Cardiac muscle cell (in vitro differentiated cells and primary cell): ENCODE data around the gene VSIG8. TPM values are rescaled to one million over a fixed set of nuclear protein-coding genes. Genes with fewer than 3 reads are reported as not detected.
A peak's percentile ranks its signal among the peaks of the same experiment; 100 is the strongest.

Source experiments
- DNase-seq, 2 donors: peaks; one replicate each; pipeline versions ENCODE4 v3.0.0 to v3.0.0-alpha.2; 2010 to 2017; ENCODE audit warnings: low read depth in 1 of 2, low spot score in 1 of 2
- H3K27ac ChIP-seq: fragments of 200-600 bp; sonication (generic); 2 replicates; pipeline ENCODE4 v1.5.1; 2016
- H3K27me3 ChIP-seq: fragments of 200-600 bp; sonication (generic); 2 replicates; pipeline ENCODE4 v1.6.0; 2016; ENCODE audit warnings: control low read depth
- H3K36me3 ChIP-seq: fragments of 200-600 bp; sonication (generic); 2 replicates; pipeline ENCODE4 v1.5.1; 2016; ENCODE audit warnings: control low read depth
- H3K4me1 ChIP-seq: fragments of 200-600 bp; sonication (generic); 2 replicates; pipeline ENCODE4 v1.8.1; 2017; ENCODE audit warnings: low read depth, mild to moderate bottlenecking, mixed run types
- H3K4me3 ChIP-seq: fragments of 200-600 bp; sonication (generic); 2 replicates; pipeline ENCODE4 v1.5.1; 2016; ENCODE audit warnings: mild to moderate bottlenecking
- H3K9me3 ChIP-seq: fragments of 200-600 bp; sonication (generic); 2 replicates; pipeline ENCODE4 v1.5.1; 2017; ENCODE audit warnings: low read depth, mild to moderate bottlenecking, control low read depth
- polyA plus RNA-seq: library from polyadenylated mRNA; unstranded; fragments of >200 nt; fragmentation: Nextera tagmentation; extraction: Ambion mirVana; gene quantifications from 2 replicates; pipeline ENCODE4 v1.2.1, GENCODE V29; 2016
- total RNA-seq: library from RNA; depleted of rRNA; stranded (reverse); fragments of >200 nt; gene quantifications from 2 replicates; pipeline ENCODE4 v1.2.3, GENCODE V29; 2016
- TF ChIP-seq, protein P1 (sequence below): IDR thresholded peaks from 2 replicates; pipeline ENCODE4 v1.5.1; 2012; ENCODE audit warnings: low read depth, mild to moderate bottlenecking, low read length

VSIG8 gene
- total and polyA plus RNA-seq, 2 experiments from 2014 or later, result not detected

DNA sequence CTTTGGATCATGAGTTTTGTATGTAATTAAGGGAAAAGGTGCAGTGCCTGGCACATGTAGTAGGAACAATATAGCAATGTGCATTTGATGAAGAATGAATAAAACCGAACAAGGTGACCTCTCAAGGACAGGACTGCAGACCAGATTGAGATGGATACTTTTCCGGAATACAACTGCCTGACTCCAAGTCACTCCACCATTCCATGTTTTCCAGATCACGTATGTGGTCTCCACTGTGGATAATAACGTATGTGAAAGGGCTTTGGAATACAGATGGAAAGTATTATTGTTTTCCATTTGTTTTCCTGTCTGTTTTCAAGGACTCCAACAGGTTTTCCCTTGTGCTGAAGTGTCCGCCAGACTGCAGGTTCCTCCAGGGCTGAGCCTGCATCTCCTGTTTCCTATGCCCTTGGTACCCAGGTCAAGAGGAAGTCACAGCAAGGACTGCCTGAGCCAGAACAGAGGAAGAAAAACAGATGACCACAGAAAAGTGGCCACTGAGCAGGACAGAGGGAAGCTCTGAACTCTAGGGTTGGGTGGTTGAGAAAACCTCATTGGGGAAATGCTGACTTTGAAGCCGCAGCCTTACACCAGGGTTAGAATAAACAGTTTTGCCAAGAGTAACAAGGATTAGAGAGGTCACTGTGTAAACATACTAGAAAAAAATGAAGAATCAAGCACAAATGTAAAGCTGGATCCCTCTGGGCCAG lies 33.5 kb upstream of the VSIG8 start:
- Histone ChIP-seq H3K36me3 (no peaks in the 10 kb centered on the region), H3K27ac (no peak overlapping the region), H3K4me1 (peaks cover 9% of the 10 kb centered on the region), H3K4me3 (no peak overlapping the region), H3K27me3 (no peaks in the 10 kb centered on the region), H3K9me3 (no peaks in the 10 kb centered on the region)
- TF ChIP-seq, protein P1, sequence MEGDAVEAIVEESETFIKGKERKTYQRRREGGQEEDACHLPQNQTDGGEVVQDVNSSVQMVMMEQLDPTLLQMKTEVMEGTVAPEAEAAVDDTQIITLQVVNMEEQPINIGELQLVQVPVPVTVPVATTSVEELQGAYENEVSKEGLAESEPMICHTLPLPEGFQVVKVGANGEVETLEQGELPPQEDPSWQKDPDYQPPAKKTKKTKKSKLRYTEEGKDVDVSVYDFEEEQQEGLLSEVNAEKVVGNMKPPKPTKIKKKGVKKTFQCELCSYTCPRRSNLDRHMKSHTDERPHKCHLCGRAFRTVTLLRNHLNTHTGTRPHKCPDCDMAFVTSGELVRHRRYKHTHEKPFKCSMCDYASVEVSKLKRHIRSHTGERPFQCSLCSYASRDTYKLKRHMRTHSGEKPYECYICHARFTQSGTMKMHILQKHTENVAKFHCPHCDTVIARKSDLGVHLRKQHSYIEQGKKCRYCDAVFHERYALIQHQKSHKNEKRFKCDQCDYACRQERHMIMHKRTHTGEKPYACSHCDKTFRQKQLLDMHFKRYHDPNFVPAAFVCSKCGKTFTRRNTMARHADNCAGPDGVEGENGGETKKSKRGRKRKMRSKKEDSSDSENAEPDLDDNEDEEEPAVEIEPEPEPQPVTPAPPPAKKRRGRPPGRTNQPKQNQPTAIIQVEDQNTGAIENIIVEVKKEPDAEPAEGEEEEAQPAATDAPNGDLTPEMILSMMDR, result no peak
- no peak for DNase-seq

DNA sequence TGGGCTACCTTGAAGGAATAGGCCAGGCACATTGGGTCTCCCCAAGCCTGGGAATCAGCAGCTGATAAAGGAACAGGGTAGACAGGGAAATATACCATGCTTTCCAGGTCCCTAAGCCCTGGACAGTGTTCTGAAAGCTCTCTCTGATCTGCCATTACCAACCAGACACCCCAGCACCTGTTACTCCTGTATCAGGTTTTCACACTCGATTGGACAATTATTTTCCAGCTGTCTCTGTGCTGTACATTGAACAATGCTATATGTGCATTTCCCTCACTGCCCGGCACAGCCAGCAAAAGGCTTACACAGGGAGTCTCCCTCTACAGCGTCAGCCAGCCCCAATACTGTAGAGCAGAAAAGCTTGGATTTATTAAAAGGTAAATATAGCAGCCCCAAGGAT lies 32.8 kb upstream of the VSIG8 start:
- no peaks in the 10 kb centered on the region for H3K36me3 ChIP-seq
- TF ChIP-seq, protein P1, result no peak
- no peaks in the 10 kb centered on the region for H3K27me3 ChIP-seq
- H3K4me1 ChIP-seq, result peaks cover 2% of the 10 kb centered on the region
- H3K9me3 ChIP-seq, result no peaks in the 10 kb centered on the region
- H3K27ac ChIP-seq, result no peak overlapping the region
- DNase-seq, result no peak
- no peak overlapping the region for H3K4me3 ChIP-seq

GRCh38 chr1:159892944-159893343 lies 30.5 kb upstream of the VSIG8 start:
- TF ChIP-seq, protein P1, result no peak
- Histone ChIP-seq H3K4me1 (no peaks in the 10 kb centered on the region), H3K27ac (no peak overlapping the region), H3K27me3 (no peaks in the 10 kb centered on the region), H3K9me3 (no peaks in the 10 kb centered on the region), H3K36me3 (no peaks in the 10 kb centered on the region), H3K4me3 (no peak overlapping the region)
- DNase-seq, result no peak

- peak; percentile 78 to 92 for DNase-seq
- Histone ChIP-seq H3K4me3 (no peak overlapping the region), H3K27me3 (no peaks in the 10 kb centered on the region), H3K4me1 (no peaks in the 10 kb centered on the region), H3K9me3 (no peaks in the 10 kb centered on the region), H3K36me3 (no peaks in the 10 kb centered on the region), H3K27ac (no peak overlapping the region)
- TF ChIP-seq, protein P1, result peak; percentile 98
These were observed 29.1 kb upstream of the VSIG8 start for GRCh38 chr1:159891275-159892157.

DNA sequence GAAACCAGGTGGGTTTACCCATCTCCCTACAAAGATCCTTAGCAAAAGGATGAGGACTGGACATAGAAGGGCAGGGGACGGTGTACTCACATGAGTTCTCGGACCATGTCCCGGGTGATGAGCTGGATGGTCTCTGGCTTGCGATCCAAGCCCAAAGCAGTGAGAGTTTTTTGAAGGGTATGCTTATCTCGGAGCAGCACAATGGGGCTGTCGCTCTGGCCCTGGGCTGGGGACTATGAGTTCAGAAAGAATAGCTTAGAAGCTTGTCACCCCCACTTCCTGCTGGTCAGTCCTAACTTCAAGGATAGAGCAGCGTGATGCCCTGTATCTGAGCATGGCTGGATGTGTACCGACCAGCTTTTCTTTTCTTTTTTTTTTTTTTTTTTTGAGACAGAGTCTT lies 27.9 kb upstream of the VSIG8 start:
- TF ChIP-seq, protein P1, result no peak
- Histone ChIP-seq H3K27ac (no peak overlapping the region), H3K4me1 (no peaks in the 10 kb centered on the region), H3K27me3 (no peaks in the 10 kb centered on the region), H3K36me3 (no peaks in the 10 kb centered on the region), H3K4me3 (no peak overlapping the region), H3K9me3 (no peaks in the 10 kb centered on the region)
- no peak for DNase-seq
